B cell (primary cell): ENCODE results near the gene TIGD6.

Experiments
- CTCF ChIP-seq: fragments of 200-600 bp; IDR thresholded peaks from one replicate; pipeline ENCODE4 v1.8.0; 2022; ENCODE audit warnings: antibody characterized with exemption, mild to moderate bottlenecking
- EZH2 ChIP-seq: IDR thresholded peaks from 2 replicates; pipeline ENCODE4 v1.6.1; 2012; ENCODE audit warnings: borderline replicate concordance, low read depth, mild to moderate bottlenecking, moderate library complexity, low read length; ENCODE audit not compliant: insufficient read depth, poor library complexity, severe bottlenecking

GRCh38 chr5:150024346-150024984 is 24.0 kb upstream of the TIGD6 start:
- TF ChIP-seq CTCF, result no peak
- no peak for TF ChIP-seq EZH2
